Central memory CD4-positive, alpha-beta T cell (primary cell): Measurements from ENCODE around the gene CRBN.
A peak's percentile ranks its signal among the peaks of the same experiment; 100 is the strongest.

ENCODE experiments used
- DNase-seq: peaks from one replicate; pipeline ENCODE4 v3.0.0; 2022

CRBN gene

DNA sequence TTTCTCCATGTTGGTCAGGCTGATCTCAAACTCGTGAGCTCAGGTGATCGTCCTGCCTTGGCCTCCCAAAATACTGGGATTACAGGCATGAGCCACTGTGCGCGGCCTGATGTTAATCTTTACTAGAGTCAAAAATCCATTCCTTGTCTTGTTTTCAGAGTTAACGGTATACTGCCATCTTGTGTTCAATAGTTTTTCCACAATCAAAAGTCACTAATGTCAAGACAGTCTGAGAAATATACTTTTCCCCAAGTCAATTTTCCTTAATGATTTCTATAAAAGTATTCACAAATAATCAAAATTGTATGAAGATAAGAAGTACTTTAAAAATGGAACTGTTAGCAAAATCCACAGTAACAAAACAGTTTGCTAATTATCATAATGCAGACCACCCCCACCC is 8.5 kb downstream of the CRBN start:
- DNase-seq: peak; percentile 47

DNA sequence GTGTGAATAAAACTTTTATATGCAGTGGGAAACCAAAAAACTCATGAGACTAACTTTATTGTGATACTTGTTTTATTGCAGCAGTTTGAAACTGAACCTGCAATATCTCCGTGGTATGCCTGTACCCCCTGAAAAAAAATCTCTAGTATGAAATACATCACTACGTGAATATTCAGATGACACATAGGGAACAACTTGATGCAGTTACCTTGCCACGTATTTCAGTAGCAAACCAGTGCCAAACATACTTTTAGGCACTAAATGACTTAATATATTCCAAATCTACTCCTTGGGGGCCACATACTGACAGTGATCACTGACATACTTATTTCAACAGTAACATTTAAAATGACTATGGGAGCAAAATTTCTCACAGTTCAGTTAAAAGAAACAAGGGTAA is 13.8 kb downstream of the CRBN start:
- no peak for DNase-seq

DNA sequence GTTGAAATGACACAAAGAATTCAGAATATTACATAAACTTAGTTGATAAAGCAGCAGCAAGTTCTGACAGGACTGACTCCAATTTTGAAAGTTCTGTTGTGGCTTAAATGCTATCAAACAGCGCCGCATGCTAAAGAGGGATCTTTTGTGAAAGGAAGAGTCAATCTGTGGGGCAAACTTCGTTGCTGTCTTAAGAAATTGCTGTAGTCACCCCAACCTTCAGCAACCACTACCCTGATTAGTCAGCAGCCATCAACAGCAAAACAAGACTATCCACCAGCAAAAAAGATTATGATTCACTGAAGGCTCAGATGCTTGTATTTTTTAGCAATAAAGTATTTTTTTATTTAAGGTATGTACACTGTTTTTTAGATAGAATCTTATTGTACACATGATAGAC is 14.2 kb downstream of the CRBN start:
- DNase-seq: no peak

DNA sequence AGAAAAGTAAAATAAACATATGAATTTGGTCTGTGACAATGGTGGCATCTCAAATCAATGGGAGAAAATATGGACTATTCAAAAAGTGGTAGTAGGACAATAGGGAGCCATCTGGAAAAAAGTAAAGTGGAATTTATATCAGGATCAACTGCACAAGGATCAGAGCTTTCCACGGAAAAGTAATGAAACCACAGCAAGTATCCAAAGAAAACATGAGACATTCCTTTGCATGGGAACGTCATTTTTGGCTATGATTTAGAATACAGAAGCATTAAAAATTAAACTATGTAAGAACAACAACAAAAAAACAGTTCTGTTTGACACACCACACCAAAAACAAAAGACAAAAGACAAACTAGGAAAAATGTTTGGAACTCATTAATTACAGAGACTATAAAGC is 18.7 kb downstream of the CRBN start:
- DNase-seq: no peak

DNA sequence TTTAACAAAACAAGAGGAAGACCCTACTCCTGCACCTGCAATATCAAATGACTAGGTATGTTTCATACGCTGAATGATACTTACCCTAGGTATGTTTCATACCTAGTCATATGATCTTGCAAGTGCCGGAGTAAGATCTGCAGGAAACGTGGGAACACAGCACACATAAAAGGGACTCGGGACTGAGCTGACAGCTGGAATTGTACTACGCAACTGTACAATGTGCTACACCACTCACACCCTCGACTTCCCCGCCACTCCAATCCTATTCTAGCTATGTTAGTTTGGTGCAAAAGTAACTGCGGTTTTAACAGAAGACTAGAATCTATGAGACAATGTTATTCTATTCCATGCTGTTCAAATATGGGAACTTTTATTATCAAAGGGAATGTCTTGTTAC is 22.0 kb downstream of the CRBN start:
- no peak for DNase-seq

DNA sequence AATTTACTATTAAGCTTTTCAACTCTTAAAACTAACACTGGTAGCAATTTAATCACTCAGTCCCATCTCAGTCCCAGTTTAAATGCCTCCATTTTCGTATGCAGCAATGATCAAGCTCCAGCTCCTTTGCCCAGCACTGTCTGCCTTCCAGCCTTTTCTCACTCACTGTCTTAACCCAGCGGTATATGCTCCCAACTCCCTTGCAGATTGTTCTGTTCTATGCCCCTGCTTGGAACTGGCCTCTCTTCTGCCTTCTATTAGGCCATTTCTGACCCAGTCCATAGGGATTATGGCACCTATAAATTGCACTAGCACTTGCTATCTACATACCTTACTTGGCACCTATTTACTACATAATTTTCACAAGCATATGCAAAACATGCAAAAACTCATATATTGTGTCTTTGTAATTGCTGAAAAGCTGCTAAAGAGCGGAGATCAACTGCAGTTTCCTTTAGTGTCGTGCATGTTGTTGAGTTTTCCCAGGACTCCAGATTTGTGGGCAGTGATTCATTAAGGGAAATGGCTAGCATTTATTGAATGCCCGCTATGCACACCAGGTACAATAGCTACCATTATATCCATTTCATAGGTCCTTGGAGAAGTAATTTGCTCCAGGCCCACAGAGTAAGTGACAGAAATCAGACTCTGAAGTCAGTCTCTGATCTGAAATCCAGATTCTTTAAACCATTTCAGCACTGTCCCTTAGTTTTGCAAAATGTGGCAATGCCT is 24.4 kb downstream of the CRBN start:
- DNase-seq: no peak

DNA sequence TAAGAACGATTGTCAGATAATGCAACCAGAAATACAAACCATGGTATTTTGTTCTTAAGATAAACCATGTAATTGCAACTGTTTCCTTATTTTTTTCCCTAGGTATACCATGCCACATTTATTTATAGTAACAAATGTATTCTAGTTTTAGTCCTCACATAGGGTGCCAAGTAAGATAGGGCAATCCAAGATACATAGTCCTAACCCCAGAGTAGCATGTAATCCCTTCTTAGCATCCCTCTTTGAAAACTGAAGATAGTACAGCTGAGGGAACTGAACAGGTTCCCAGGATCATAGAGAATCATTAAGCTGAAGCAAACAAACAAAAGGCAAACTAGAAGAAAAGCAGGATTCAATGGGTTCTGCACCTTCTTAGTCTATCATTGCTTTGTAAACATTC is 28.0 kb downstream of the CRBN start:
- DNase-seq: no peak

DNA sequence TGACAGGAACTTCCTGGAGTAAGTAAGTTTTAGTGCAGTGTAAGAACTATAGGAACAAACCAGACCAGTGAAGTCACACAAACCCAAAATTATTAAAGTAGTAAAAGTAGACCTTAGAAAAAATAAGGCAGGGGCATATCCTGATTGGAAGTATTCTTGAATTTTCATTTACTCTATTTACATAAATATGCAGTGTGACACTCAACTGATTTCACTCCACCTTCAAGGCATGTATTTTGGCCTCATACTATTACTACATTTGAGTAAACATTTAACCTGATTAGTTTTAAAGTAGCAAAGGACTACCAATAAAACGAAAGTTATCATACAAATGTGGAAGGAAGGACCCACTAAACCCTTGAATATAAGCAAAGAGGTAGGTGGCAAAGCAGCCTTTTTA is 29.9 kb downstream of the CRBN start:
- no peak for DNase-seq

DNA sequence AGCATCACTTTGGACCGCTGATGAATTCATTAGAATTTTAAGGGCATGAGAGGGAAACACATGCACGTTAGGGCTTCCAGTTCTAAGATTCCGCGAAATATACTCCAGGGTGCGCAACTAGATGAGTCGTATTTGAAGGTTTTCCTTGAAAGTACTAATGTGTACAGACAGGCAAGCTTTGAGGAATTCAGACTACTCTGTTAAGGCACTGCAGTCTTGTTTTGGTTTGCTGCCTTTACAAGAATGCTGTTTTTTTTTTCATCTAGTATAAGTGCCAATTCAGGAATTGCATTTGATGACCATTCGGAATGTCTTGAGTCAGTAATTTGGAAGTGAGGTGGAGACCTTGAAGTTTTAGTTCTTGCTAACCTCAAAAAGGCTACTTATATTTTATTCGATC is 33.7 kb downstream of the CRBN start:
- DNase-seq: no peak

DNA sequence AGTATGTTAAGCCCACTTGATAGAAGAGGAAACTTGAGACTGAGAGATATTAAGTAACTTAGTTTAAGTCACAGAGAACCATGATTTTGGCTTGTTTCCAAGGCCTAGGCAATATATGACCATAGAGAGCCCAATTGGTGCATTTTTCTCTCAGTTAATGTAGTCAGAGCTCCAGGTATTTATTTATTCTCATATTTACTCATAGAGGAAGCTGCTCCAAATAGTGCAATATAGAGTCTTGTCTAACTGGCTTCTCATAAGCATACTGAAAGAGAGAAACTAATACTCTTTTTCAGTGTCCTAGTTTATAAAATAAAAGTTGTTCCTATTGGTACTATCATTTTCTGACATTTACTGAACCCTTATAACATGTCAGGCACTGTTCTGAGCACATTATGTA is 37.6 kb downstream of the CRBN start:
- DNase-seq: no peak

DNA sequence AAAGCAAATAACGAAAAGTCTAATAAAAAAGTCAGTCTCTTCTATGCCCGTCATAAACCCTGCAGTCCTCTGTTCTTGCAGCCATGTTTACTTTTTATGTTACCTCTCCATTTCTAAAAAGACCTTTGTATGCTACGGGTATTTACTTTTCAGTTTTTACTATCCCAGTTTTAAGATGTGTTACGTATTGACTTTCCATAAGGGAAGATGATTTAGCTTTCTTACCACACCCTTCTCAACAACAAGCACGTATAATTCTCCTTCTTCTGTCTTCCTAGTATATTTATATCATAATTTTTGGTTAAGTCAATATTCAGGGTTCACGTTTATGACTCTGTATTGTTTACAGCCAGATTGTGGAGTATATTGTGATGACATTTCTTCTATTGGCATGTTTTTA is 42.0 kb downstream of the CRBN start:
- DNase-seq: no peak

DNA sequence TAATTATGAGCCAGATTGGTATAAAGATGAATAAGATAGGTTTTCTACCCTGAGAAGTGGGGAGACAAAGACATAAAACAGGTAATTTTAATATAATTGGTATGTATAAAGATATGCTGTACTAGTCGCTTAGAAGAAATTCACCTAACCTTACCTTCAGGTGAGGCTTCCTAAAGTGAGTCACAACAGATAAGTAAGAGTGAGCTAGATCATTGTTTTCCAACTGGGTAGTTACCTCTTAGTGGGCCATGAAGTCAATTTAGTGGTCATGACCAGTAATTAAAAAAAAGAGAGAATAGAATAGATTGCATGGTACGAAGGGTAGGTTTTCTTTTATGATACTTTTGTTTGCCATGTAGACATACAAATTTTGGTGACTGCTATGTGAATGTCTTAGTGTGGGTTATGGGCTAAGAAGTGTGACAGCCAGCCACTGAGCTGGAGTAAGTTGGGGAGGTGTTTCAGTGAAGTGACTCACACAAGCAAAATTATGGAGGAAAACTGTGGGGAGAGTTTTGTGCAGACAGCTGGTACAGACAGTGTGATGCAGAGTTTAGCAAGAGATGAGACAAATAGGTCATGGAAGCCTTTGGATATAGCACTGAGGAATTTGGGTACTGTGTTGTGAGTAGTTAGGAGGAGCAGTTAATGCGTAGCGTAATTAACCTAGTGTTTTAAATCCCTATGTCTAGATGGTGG is 44.6 kb downstream of the CRBN start:
- DNase-seq: no peak

DNA sequence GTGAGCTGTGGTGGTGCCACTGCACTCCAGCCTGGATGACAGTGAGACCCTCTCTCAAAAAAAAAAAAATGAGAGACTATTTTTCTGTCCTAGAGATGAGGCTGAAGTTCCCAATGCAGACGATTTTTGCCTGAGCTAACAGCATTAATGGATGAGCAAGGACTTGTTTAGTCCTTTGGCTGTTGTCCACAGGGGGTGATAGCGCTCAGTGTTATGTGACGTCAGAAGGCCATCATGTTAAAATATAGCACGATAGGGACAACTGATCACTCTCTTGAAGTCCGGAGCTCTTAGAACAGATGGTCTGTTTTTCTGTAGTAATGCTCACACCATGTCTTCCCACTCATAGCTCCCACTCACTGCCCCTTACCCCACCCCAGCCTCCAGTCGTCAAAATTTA is 46.0 kb downstream of the CRBN start:
- no peak for DNase-seq

DNA sequence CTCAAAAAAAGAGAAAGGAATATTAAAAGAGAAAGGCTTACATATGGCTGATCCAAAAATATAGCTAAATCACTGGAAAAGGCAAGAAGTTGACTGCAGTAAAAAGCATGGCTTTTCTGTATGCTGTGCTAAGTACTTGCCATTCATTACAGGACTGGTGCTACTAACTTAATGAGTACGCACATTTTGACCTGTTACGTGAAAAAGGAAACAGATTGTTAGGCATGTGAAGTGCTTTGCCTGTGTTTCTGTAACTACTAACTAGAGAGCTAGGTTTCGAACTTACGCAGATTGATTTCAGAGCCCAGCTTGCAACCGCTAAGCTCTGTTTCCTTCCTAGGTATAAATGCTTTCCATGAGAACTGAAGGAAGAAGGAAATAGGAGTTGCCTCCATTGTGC is 49.9 kb downstream of the CRBN start:
- DNase-seq: no peak

DNA sequence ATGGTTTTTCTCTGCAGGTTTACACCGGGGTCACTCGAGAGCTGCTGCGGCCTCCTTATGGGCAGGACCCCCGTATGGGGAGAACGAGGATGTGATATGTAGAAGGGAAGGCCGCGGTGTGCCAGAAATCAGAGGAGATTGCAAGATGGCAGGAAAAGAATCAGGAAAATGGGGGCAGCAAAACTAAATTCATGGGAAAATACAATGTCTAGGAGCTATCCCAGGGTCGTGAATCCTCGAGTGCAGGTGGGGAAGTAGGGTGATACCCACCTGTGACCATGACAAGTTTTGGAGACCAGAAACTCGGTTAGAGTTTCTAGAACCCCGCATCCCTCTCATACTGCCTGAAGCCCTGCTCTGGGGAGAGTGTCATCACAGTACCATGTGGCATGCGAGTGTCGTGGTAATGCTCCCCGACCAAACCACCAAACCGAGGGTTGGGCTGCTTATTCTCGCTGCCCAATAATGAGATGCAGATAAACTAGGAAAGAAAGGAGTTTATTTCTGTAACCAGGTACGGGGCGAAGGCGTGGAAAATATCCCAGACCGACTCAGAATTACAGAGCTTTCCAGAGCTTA is 52.0 kb downstream of the CRBN start:
- DNase-seq: peak; percentile 26

DNA sequence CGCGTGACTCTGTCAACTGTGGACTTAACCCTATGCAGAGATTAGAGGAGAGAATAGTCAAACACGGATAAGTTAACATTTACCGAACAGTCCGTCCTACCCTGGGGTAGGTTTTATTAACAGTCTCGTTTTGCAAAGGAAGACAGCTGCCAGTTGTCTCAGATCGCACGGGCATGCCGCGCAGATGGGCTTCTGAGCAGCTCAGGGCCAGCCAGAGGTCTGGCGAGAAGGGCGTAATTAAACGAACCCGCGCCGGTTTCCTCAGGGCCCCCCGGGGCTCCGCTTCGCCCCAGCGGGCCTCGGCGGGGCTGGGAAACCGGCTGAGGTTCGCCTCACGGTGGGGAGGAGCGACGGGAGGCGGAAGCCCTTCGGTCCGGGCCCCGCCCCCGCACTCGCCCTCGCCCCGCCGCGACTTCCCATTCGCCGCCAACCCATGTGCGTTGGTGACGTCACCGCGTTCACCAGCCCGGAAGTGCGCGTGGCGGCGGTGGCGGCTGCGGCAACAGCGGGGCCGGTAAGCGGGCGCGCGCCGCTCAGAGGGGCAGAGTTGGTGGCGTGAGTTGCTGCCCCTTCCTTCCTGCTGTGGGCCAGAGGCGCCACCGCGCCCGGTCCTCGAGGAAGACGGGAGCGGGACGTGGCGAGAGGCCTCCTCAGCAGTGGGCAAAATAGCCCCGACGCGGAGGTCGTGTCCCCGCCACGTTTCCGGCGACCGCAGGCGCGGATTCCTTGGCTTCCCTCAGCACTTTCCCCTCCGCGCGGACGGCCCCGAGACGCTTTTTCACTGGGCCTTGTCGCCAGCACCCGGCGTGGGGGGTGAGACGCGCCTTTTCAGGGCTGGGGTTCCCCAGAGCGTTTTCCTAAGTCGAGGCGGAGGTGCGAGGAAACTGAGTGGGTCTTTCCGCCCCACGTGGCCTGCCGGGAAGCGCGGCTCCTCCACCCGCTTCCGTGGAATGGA is 52.7 kb downstream of the CRBN start, which contains the start of gene TRNT1:
TRNT1 (plus strand) TSS at position 464 of the 955 bp plus-strand sequence. CDS start 2,101 bp downstream, outside the sequence.
- peak; percentile 94 for DNase-seq

DNA sequence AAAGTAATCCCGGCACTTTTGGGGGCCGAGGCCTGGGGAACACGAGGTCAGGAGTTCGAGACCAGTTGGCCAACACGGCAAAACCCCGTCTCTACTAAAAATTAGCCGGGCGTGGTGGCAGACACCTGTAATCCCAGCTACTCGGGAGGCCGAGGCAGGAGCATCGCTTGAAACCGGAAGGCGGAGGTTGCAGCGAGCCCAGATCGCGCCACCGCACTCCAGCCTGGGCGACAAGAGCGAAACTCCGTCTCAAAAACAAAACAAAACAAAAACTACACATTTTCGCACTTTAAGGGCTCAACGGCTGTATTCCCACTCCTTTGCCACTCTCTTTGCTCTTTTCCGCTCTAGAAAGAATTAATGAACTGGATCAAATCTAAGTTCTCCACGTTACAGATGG is 53.5 kb downstream of the CRBN start:
- no peak for DNase-seq

DNA sequence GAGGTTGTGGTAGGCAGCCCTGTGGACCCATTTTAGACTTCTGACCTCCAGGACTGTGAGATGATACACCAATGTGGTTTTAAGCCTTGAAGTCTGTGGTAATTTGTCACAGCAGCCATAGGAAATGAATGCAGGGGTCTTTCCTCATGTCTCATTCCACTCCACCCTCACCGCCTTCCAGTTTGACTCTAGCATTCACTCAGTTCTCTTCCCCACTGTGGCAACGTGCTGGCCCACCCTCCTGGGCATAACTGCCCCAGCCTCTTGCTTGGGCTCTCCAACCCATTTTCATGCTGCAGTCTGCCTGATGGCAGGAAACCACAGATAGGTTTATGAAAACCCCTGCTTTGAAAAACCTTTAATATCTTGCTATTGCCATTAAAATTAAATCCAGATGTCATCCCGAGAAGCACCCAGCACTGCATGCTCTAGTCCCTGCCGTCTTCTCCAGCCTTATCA is 60.1 kb downstream of the CRBN start:
- no peak for DNase-seq

DNA sequence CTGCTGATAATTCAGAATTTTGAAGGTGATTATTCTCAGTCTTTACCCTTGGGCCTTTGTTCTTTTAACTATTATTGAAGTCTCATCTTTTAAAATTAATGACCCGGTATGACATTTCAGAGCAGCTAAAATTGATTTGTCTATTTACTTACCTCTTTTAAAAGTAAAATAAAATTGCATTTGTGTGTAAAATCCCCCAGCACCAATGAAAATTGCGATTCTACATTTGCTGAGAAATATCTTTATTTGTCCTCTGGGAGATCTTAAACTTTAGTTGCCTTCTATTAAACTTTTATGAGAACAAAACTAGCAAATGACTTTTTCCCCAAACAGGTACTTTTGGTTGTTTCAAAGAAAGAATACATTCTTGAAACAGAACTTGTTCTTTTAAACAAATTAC is 61.8 kb downstream of the CRBN start:
- no peak for DNase-seq

DNA sequence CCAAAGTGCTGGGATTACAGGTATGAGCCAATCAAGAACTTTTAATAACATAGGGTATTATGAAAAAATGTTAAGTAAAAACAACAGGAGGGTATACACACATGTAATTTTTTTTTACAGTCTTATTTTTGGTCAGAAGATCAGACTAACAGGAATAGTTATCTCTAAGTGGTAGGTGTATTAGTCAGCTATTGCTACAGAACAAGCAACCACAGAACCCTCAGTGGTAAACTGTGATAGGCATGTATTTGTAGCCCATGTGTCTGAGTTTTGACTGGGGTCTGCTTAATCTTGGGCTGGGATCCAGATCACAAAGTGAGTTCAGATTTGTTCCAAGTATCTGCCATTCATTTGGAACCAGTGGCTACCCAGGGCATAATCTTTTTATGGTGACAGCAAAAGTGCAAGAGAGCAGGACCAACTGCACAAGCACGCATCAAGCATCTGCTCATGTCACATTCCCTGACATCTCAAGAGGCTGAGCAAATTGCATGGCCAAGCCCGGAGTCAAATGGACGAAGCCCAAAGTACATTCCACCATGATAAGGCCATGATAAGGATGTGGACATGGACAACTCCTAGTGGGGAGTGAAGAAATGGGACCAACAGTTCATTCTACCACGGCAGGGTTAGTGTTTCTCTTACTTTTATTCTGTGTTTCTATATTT is 66.3 kb downstream of the CRBN start:
- DNase-seq: no peak

DNA sequence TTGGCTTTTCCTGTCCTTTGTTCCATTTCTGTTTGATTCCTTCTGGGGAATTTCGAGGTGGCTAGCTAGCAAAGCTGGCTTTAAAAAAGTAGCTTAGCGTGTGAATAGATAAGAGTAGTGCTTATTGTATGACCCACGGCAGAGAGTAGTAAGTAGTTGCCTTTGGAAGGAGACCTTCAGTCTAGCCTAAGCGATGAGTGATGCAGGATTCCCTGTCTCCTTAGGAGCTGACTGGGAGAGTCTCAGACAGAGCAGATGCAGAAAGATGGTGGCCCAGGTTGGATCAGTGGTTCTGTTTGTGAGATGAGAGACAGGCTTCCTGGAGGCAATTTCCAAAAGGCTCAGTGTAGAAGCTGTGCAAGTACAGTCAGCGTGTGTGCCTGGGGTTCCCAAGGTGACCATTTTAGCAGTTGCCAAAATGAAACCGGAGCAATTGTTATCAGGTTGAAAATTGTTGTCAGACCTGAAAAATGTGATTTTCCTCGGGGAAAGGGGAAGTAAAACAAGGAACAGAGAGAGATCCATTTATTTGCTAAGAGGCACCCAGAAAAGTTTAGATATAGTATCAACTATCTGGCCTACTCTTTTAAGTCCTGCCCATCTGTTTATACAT is 68.6 kb downstream of the CRBN start:
- DNase-seq: no peak

DNA sequence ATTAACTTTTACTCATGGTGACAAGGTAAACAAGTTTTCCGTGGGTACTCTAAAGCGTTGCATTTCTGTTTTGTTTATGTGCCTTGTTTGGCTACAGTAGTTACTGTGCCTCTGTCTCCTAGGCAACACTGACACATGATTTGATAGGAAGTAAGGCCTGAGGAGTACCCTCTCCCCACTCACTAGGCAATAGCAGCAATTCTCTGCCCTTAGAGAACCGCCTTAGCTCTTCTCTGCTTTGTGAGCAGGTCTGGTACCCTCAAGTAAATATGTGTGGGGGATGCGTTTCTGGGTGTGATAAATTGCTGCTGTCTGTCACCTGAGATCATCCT is 69.2 kb downstream of the CRBN start, which contains the start of gene IL5RA:
IL5RA (minus strand) TSS at position 76 of the 332 bp plus-strand sequence. CDS start 5,390 bp downstream, outside the sequence.
- peak; percentile 72 for DNase-seq
